ENCODE measurements around the gene TNS3. TPM values are rescaled to one million over a fixed set of nuclear protein-coding genes. Genes with fewer than 3 reads are reported as not detected.

The TNS3 gene
- total and polyA plus RNA-seq, 10 of the 15 experiments (the other 5 are each of a cell fraction or from before 2014, with no cell fraction given): 0.27 to 2.7 (median 0.79) TPM

GRCh38 chr7:47301657-47302295 lies 280.1 kb downstream of the TNS3 start:
- CTCF ChIA-PET: no interaction called here
- BruUV-seq (replicated peaks): no TSS peak
- TF ChIP-seq ETV6 (conservative IDR thresholded peaks at IDR 0.05 in 1 of 2, IDR thresholded peaks at IDR 0.05 in 1 of 2; ENCODE audit: borderline replicate concordance in 1 of 2, low read depth in 1 of 2): no peak
- no peak for TF ChIP-seq MYB (IDR thresholded peaks at IDR 0.05; ENCODE audit: borderline replicate concordance, low read depth, low read length)
- TF ChIP-seq TCF3 (IDR thresholded peaks at IDR 0.05; ENCODE audit: borderline replicate concordance, insufficient read depth, low read depth, low read length): no peak
- no peak for TF ChIP-seq MEF2A (IDR thresholded peaks at IDR 0.05; ENCODE audit: insufficient read depth, low read depth, low read length)
- TF ChIP-seq SMARCA5 (IDR thresholded peaks at IDR 0.05): no peak
- TF ChIP-seq IKZF2 (IDR thresholded peaks at IDR 0.05): no peak
- no peak for TF ChIP-seq HDAC6 (IDR thresholded peaks at IDR 0.05; ENCODE audit: unreplicated experiment)
- TF ChIP-seq CBX5 (IDR thresholded peaks at IDR 0.05; ENCODE audit: low read depth): no peak
- no peak for TF ChIP-seq RB1 (IDR thresholded peaks at IDR 0.05; ENCODE audit: borderline replicate concordance)
- TF ChIP-seq, protein P1, sequence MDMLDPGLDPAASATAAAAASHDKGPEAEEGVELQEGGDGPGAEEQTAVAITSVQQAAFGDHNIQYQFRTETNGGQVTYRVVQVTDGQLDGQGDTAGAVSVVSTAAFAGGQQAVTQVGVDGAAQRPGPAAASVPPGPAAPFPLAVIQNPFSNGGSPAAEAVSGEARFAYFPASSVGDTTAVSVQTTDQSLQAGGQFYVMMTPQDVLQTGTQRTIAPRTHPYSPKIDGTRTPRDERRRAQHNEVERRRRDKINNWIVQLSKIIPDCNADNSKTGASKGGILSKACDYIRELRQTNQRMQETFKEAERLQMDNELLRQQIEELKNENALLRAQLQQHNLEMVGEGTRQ (IDR thresholded peaks at IDR 0.05; ENCODE audit: borderline replicate concordance, low read depth, low read length): no peak
- no peak for TF ChIP-seq CTCF (IDR thresholded peaks at IDR 0.05 in 2 of 3, conservative IDR thresholded peaks at IDR 0.05 in 1 of 3; ENCODE audit: control insufficient read depth in 2 of 3, extremely low read depth in 1 of 3, insufficient read depth in 1 of 3, low read depth in 3 of 3, low read length in 3 of 3)
- TF ChIP-seq SIX5 (IDR thresholded peaks at IDR 0.05; ENCODE audit: low read depth, low read length, severe bottlenecking): no peak
- TF ChIP-seq TBL1XR1 (IDR thresholded peaks at IDR 0.05; ENCODE audit: low read depth, low read length): no peak
- no peak for TF ChIP-seq CHD4 (IDR thresholded peaks at IDR 0.05)
- no peak for TF ChIP-seq ZBED1 (IDR thresholded peaks at IDR 0.05; ENCODE audit: borderline replicate concordance)
- TF ChIP-seq, protein P2, sequence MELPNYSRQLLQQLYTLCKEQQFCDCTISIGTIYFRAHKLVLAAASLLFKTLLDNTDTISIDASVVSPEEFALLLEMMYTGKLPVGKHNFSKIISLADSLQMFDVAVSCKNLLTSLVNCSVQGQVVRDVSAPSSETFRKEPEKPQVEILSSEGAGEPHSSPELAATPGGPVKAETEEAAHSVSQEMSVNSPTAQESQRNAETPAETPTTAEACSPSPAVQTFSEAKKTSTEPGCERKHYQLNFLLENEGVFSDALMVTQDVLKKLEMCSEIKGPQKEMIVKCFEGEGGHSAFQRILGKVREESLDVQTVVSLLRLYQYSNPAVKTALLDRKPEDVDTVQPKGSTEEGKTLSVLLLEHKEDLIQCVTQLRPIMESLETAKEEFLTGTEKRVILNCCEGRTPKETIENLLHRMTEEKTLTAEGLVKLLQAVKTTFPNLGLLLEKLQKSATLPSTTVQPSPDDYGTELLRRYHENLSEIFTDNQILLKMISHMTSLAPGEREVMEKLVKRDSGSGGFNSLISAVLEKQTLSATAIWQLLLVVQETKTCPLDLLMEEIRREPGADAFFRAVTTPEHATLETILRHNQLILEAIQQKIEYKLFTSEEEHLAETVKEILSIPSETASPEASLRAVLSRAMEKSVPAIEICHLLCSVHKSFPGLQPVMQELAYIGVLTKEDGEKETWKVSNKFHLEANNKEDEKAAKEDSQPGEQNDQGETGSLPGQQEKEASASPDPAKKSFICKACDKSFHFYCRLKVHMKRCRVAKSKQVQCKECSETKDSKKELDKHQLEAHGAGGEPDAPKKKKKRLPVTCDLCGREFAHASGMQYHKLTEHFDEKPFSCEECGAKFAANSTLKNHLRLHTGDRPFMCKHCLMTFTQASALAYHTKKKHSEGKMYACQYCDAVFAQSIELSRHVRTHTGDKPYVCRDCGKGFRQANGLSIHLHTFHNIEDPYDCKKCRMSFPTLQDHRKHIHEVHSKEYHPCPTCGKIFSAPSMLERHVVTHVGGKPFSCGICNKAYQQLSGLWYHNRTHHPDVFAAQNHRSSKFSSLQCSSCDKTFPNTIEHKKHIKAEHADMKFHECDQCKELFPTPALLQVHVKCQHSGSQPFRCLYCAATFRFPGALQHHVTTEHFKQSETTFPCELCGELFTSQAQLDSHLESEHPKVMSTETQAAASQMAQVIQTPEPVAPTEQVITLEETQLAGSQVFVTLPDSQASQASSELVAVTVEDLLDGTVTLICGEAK (IDR thresholded peaks at IDR 0.05; ENCODE audit: borderline replicate concordance): no peak

More at GRCh38 chr7:47301657-47302295, 280.1 kb downstream of the TNS3 start:
- ChIA-PET POLR2A (no interaction called here), SMC1A (ENCODE audit: uncharacterized antibody, unreplicated experiment) (no interaction called here), RAD21 (ENCODE audit: unreplicated experiment) (no interaction called here)
- Histone ChIP-seq H3K79me2 (ENCODE audit: control insufficient read depth, insufficient read depth, low read length) (no peaks in the 10 kb centered on the region), H3K27ac (ENCODE audit: control insufficient read depth, insufficient read depth) (no peak overlapping the region), H3K4me2 (ENCODE audit: control insufficient read depth, insufficient read depth) (no peak overlapping the region), H4K20me1 (ENCODE audit: control insufficient read depth, insufficient read depth) (no peaks in the 10 kb centered on the region), H3K36me3 (ENCODE audit: control insufficient read depth in 2 of 2, insufficient read depth in 2 of 2, low read length in 1 of 2) (no peaks in the 10 kb centered on the region), H3K4me3 (no peak overlapping the region), H3K9ac (ENCODE audit: control insufficient read depth, insufficient read depth, low read length) (no peak overlapping the region), H2AFZ (ENCODE audit: control insufficient read depth, low read depth, low read length) (no peak overlapping the region), H3K27me3 (replicated peaks in 1 of 2; ENCODE audit: control insufficient read depth in 2 of 2, insufficient read depth in 2 of 2, low read length in 1 of 2) (no peaks in the 10 kb centered on the region; a peak in 1 of 4 replicates), H3K9me3 (replicated peaks; ENCODE audit: control insufficient read depth, insufficient read depth, low read length) (no peaks in the 10 kb centered on the region), H3K4me1 (ENCODE audit: control insufficient read depth, insufficient read depth, low read length) (no peaks in the 10 kb centered on the region)
- DNase-seq (ENCODE audit: low read depth, low spot score) (no peak), FAIRE-seq (no peak), ATAC-seq (no peak)
- WGBS (ENCODE audit: insufficient coverage, insufficient replicate concordance, low lambda C conversion rate, missing lambda C conversion rate): 54% methylated on average over 10 of the region's 10 CpGs
- in situ Hi-C loops (cut with MboI) (no loop called here), intact Hi-C loops (cut with micrococcal nuclease; ENCODE audit: unreplicated experiment) (no loop called here)

Measured in GM12878 (cell line).